DOHH2 (cell line): Measurements from ENCODE around the gene SSH2.

Experiments used
- H3F3A ChIP-seq: fragments of 200-600 bp; sonication (generic), shearing (Covaris generic); 2 replicates; pipeline ENCODE4 v1.6.0; 2016; ENCODE audit warnings: antibody characterized with exemption, mild to moderate bottlenecking; ENCODE audit not compliant: control insufficient read depth, insufficient read depth
- H3K27ac ChIP-seq: fragments of 200-600 bp; sonication (generic); 2 replicates; pipeline ENCODE4 v1.5.1; 2014; ENCODE audit warnings: low read depth, mild to moderate bottlenecking, low read length, moderate library complexity
- H3K27me3 ChIP-seq: fragments of 200-600 bp; sonication (generic); 2 replicates; pipeline ENCODE4 v1.6.1; 2014; ENCODE audit warnings: mild to moderate bottlenecking, low read length, mixed read lengths; ENCODE audit not compliant: control insufficient read depth
- H3K36me3 ChIP-seq: fragments of 200-600 bp; sonication (generic); 2 replicates; pipeline ENCODE4 v1.6.1; 2014; ENCODE audit warnings: mild to moderate bottlenecking, low read length, moderate library complexity, mixed read lengths; ENCODE audit not compliant: control insufficient read depth
- H3K4me1 ChIP-seq: fragments of 200-600 bp; sonication (generic); 2 replicates; pipeline ENCODE4 v1.6.1; 2014; ENCODE audit warnings: mild to moderate bottlenecking, low read length, mixed read lengths; ENCODE audit not compliant: control insufficient read depth
- H3K4me2 ChIP-seq: fragments of 200-600 bp; sonication (generic); 2 replicates; pipeline ENCODE4 v1.6.0; 2014; ENCODE audit warnings: mild to moderate bottlenecking, low read length, moderate library complexity
- H3K4me3 ChIP-seq: fragments of 200-600 bp; sonication (generic); 2 replicates; pipeline ENCODE4 v1.5.1; 2014; ENCODE audit warnings: mild to moderate bottlenecking, low read length, mixed read lengths
- H3K79me2 ChIP-seq: fragments of 200-600 bp; sonication (generic); 2 replicates; pipeline ENCODE4 v1.6.1; 2014; ENCODE audit warnings: mild to moderate bottlenecking, low read length, mixed read lengths; ENCODE audit not compliant: control insufficient read depth
- H3K9me2 ChIP-seq: fragments of 200-600 bp; sonication (generic); replicated peaks from 2 replicates; pipeline ENCODE4 v1.6.1; 2014; ENCODE audit warnings: mild to moderate bottlenecking, low read length, mixed read lengths; ENCODE audit not compliant: control insufficient read depth
- H3K9me3 ChIP-seq: fragments of 200-600 bp; sonication (generic); 2 replicates; pipeline ENCODE4 v1.6.1; 2014; ENCODE audit warnings: antibody characterized with exemption, low read length, mixed read lengths; ENCODE audit not compliant: control insufficient read depth, insufficient read depth
- H4K20me1 ChIP-seq: fragments of 200-600 bp; sonication (generic); 2 replicates; pipeline ENCODE4 v1.6.0; 2014; ENCODE audit warnings: low read depth, mild to moderate bottlenecking, antibody characterized with exemption, low read length, moderate library complexity; ENCODE audit not compliant: control insufficient read depth, insufficient read depth
- EZH2phosphoT487 ChIP-seq: fragments of 200-600 bp; sonication (generic); IDR thresholded peaks from 2 replicates; pipeline ENCODE4 v1.6.1; 2017; ENCODE audit warnings: borderline replicate concordance, mild to moderate bottlenecking, antibody characterized with exemption, low read length, moderate library complexity, mixed read lengths
- TF ChIP-seq, protein P1 (sequence below): fragments of 200-600 bp; sonication (generic); IDR thresholded peaks from one replicate; pipeline ENCODE4 v1.5.1; 2014; ENCODE audit warnings: antibody characterized with exemption, mild to moderate bottlenecking, low read depth, low read length; ENCODE audit not compliant: poor library complexity, severe bottlenecking

Gene SSH2

GRCh38 chr17:29616300-29617048 is 313.6 kb downstream of the SSH2 start:
- H3K4me1 ChIP-seq = peaks cover 50% of the 10 kb centered on the region
- H3K4me2 ChIP-seq = peak overlapping the region; percentile 78
- H3K27me3 ChIP-seq = peaks cover 13% of the 10 kb centered on the region
- H3K4me3 ChIP-seq = peak overlapping the region; percentile 70
- no peaks in the 10 kb centered on the region for H3K79me2 ChIP-seq
- H3K36me3 ChIP-seq = peaks cover 4% of the 10 kb centered on the region; the same call in 1 of the 2 replicates
- H3K9me2 ChIP-seq = no peaks in the 10 kb centered on the region
- TF ChIP-seq, protein P1, sequence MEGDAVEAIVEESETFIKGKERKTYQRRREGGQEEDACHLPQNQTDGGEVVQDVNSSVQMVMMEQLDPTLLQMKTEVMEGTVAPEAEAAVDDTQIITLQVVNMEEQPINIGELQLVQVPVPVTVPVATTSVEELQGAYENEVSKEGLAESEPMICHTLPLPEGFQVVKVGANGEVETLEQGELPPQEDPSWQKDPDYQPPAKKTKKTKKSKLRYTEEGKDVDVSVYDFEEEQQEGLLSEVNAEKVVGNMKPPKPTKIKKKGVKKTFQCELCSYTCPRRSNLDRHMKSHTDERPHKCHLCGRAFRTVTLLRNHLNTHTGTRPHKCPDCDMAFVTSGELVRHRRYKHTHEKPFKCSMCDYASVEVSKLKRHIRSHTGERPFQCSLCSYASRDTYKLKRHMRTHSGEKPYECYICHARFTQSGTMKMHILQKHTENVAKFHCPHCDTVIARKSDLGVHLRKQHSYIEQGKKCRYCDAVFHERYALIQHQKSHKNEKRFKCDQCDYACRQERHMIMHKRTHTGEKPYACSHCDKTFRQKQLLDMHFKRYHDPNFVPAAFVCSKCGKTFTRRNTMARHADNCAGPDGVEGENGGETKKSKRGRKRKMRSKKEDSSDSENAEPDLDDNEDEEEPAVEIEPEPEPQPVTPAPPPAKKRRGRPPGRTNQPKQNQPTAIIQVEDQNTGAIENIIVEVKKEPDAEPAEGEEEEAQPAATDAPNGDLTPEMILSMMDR = no peak
- 0 out of 2 replicates have a peak, but pooled peaks have one; percentile 15 for TF ChIP-seq EZH2phosphoT487
- H3K9me3 ChIP-seq = no peaks in the 10 kb centered on the region
- peaks cover 17% of the 10 kb centered on the region for H4K20me1 ChIP-seq
- H3F3A ChIP-seq = peaks cover 3% of the 10 kb centered on the region
- no peak overlapping the region for H3K27ac ChIP-seq

DNA sequence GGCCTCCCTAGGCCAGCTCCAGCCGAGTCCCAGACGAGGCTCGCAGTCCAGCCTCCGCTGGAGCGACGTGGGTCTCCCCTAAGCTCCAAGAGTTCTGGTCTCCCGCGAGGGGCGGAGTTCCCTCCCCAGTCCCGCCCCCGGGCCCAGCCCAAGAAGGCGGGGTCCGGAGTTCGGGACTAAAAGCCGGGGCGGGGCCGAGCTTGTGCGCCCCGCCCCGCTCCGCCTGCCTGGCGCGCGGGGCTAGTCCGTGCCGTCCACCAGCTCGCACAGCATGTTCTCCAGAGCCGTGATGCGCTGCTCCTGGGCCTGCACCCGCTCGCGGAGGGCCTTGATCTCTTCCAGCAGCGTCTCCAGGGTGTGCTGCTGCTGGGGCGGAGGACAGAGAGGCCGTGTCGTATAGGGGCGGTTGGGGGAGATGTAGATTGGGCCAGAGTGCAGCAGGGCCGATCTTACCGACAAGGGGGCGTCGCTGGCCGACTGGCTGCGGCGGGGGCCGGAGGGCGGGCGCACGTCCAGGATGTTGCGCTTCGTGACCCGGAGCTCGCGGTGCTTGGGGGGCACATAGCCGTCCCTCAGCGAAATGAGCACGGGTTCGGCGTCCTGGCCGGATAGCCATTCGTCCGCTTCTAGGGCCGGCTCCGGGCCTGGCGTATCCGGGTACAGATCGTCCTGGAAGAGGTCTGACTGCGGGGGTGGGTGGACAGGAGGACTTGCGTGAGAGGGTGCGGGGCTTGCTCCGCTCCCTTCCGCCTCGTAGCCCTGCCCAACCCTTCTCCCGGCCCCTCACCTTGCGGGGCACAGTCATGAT is 314.3 kb downstream of the SSH2 start:
- peaks cover 17% of the 10 kb centered on the region for H4K20me1 ChIP-seq
- peaks cover 50% of the 10 kb centered on the region for H3K4me1 ChIP-seq
- H3K4me3 ChIP-seq = peak overlapping the region; percentile 70
- no peak overlapping the region for H3K27ac ChIP-seq
- peak overlapping the region; percentile 78 for H3K4me2 ChIP-seq
- no peaks in the 10 kb centered on the region for H3K9me3 ChIP-seq
- no peaks in the 10 kb centered on the region for H3K79me2 ChIP-seq
- TF ChIP-seq EZH2phosphoT487 = no peak; the same call in 1 of the 2 replicates
- TF ChIP-seq, protein P1 = no peak
- no peaks in the 10 kb centered on the region for H3K9me2 ChIP-seq
- H3K36me3 ChIP-seq = peaks cover 9% of the 10 kb centered on the region; the same call in 1 of the 2 replicates
- peaks cover 3% of the 10 kb centered on the region for H3F3A ChIP-seq
- H3K27me3 ChIP-seq = peaks cover 13% of the 10 kb centered on the region

GRCh38 chr17:29615048-29615385 is 315.0 kb downstream of the SSH2 start:
- no peak overlapping the region for H3K27ac ChIP-seq
- TF ChIP-seq EZH2phosphoT487 = no peak
- TF ChIP-seq, protein P1 = no peak
- no peaks in the 10 kb centered on the region for H3K9me2 ChIP-seq
- H3K4me3 ChIP-seq = peak overlapping the region; percentile 70
- no peaks in the 10 kb centered on the region for H3K9me3 ChIP-seq
- H3K4me1 ChIP-seq = peaks cover 50% of the 10 kb centered on the region
- H3K36me3 ChIP-seq = peaks cover 10% of the 10 kb centered on the region; the same call in 1 of the 2 replicates
- H3F3A ChIP-seq = peaks cover 3% of the 10 kb centered on the region
- H4K20me1 ChIP-seq = peaks cover 17% of the 10 kb centered on the region
- peaks cover 13% of the 10 kb centered on the region for H3K27me3 ChIP-seq
- H3K79me2 ChIP-seq = no peaks in the 10 kb centered on the region
- peak overlapping the region; percentile 78 for H3K4me2 ChIP-seq
